Progenitor cell of endocrine pancreas (in vitro differentiated cells): ENCODE measurements around the gene MRGPRD. TPM values are rescaled to one million over a fixed set of nuclear protein-coding genes. Genes with fewer than 3 reads are reported as not detected.

Source experiments
- DNase-seq: peaks from one replicate; pipeline ENCODE4 v3.0.0; 2021; ENCODE audit warnings: low spot score; ENCODE audit not compliant: unreplicated experiment
- H3K27ac Mint-ChIP-seq: 2 replicates; pipeline ENCODE4 v1.8.0; 2021; ENCODE audit warnings: mild to moderate bottlenecking, moderate library complexity, mixed read lengths
- H3K27me3 Mint-ChIP-seq: 2 replicates; pipeline ENCODE4 v1.8.0; 2021; ENCODE audit warnings: mixed read lengths
- H3K36me3 Mint-ChIP-seq: 2 replicates; pipeline ENCODE4 v1.8.0; 2022; ENCODE audit warnings: mixed read lengths; ENCODE audit not compliant: insufficient read depth
- H3K4me1 Mint-ChIP-seq: 2 replicates; pipeline ENCODE4 v1.8.0; 2021; ENCODE audit warnings: low read depth, mixed read lengths
- H3K4me3 Mint-ChIP-seq: 2 replicates; pipeline ENCODE4 v1.8.0; 2021; ENCODE audit warnings: low read depth, mild to moderate bottlenecking, moderate library complexity, mixed read lengths
- H3K9me3 Mint-ChIP-seq: 2 replicates; pipeline ENCODE4 v1.8.0; 2021; ENCODE audit warnings: low read depth, mixed read lengths
- CTCF ChIP-seq: fragments of 200-600 bp; sonication (generic); IDR thresholded peaks from one replicate; pipeline ENCODE4 v1.5.0; 2021; ENCODE audit warnings: antibody characterized with exemption, mild to moderate bottlenecking; ENCODE audit not compliant: unreplicated experiment
- total RNA-seq: library from RNA; stranded (reverse); gene quantifications from 2 replicates; pipeline ENCODE4 v1.2.1, GENCODE V29; 2021

Gene MRGPRD
- total RNA-seq, 1 donor from 2014 or later: not detected

- peak; percentile 7 for DNase-seq
- Mint-ChIP-seq H3K9me3 (no peaks in the 10 kb centered on the region), H3K27me3 (no peaks in the 10 kb centered on the region), H3K27ac (no peak overlapping the region), H3K36me3 (no peaks in the 10 kb centered on the region), H3K4me3 (no peak overlapping the region), H3K4me1 (peaks cover 21% of the 10 kb centered on the region)
- no peak for TF ChIP-seq CTCF
These were observed 24.4 kb upstream of the MRGPRD start for GRCh38 chr11:69005183-69005630.

GRCh38 chr11:69004411-69005182, 23.8 kb upstream of the MRGPRD start:
- no peak overlapping the region for H3K4me3 Mint-ChIP-seq
- DNase-seq: no peak
- H3K36me3 Mint-ChIP-seq: no peaks in the 10 kb centered on the region
- no peaks in the 10 kb centered on the region for H3K27me3 Mint-ChIP-seq
- no peak overlapping the region for H3K27ac Mint-ChIP-seq
- H3K9me3 Mint-ChIP-seq: no peaks in the 10 kb centered on the region
- TF ChIP-seq CTCF: no peak
- H3K4me1 Mint-ChIP-seq: peaks cover 21% of the 10 kb centered on the region

GRCh38 chr11:69003866-69004367, 23.1 kb upstream of the MRGPRD start:
- no peak overlapping the region for H3K4me3 Mint-ChIP-seq
- peaks cover 19% of the 10 kb centered on the region for H3K4me1 Mint-ChIP-seq
- TF ChIP-seq CTCF: no peak
- H3K9me3 Mint-ChIP-seq: no peaks in the 10 kb centered on the region
- DNase-seq: no peak
- H3K36me3 Mint-ChIP-seq: no peaks in the 10 kb centered on the region
- no peak overlapping the region for H3K27ac Mint-ChIP-seq
- H3K27me3 Mint-ChIP-seq: peaks cover 1% of the 10 kb centered on the region

- DNase-seq: no peak
- Mint-ChIP-seq H3K27ac (no peak overlapping the region), H3K36me3 (no peaks in the 10 kb centered on the region), H3K4me3 (no peak overlapping the region), H3K4me1 (peaks cover 14% of the 10 kb centered on the region), H3K9me3 (no peaks in the 10 kb centered on the region), H3K27me3 (peaks cover 2% of the 10 kb centered on the region)
- no peak for TF ChIP-seq CTCF
These were observed 22.6 kb upstream of the MRGPRD start for GRCh38 chr11:69003301-69003865.

GRCh38 chr11:69002570-69003231, 21.9 kb upstream of the MRGPRD start:
- Mint-ChIP-seq H3K27ac (no peak overlapping the region), H3K4me3 (no peak overlapping the region), H3K4me1 (peaks cover 7% of the 10 kb centered on the region), H3K36me3 (no peaks in the 10 kb centered on the region), H3K9me3 (no peaks in the 10 kb centered on the region), H3K27me3 (peaks cover 5% of the 10 kb centered on the region)
- DNase-seq: no peak
- TF ChIP-seq CTCF: no peak
